ENCODE data around the gene WHRN. TPM values are rescaled to one million over a fixed set of nuclear protein-coding genes. Genes with fewer than 3 reads are reported as not detected.

Gene WHRN
- polyA plus RNA-seq, 1 donor from 2014 or later, result 2.5 TPM

- Histone ChIP-seq H3K9me2 (ENCODE audit: insufficient read depth, low read length) (no peaks in the 10 kb centered on the region), H2AFZ (ENCODE audit: low read depth, low read length) (no peak overlapping the region), H4K20me1 (ENCODE audit: insufficient read depth) (no peaks in the 10 kb centered on the region), H3K27me3 (ENCODE audit: insufficient read depth, low read depth, low read length) (no peaks in the 10 kb centered on the region), H3K9me3 (ENCODE audit: low read length) (no peaks in the 10 kb centered on the region), H3K9ac (ENCODE audit: low read length) (no peak overlapping the region), H3K79me2 (replicated peaks; ENCODE audit: insufficient read depth, low read length) (no peaks in the 10 kb centered on the region), H3K27ac (ENCODE audit: low read length) (no peak overlapping the region), H3K36me3 (ENCODE audit: insufficient read depth, low read length) (no peaks in the 10 kb centered on the region), H3F3A (ENCODE audit: insufficient read depth, low read length, poor library complexity, severe bottlenecking) (no peaks in the 10 kb centered on the region), H3K4me2 (ENCODE audit: low read length) (no peak overlapping the region), H3K4me3 (ENCODE audit: low read length) (no peak overlapping the region)
- no peak for TF ChIP-seq RAD21 (conservative IDR thresholded peaks at IDR 0.05)
- TF ChIP-seq SMC3 (conservative IDR thresholded peaks at IDR 0.05; ENCODE audit: poor library complexity), result no peak
- no peak for TF ChIP-seq REST (IDR thresholded peaks at IDR 0.05; ENCODE audit: borderline replicate concordance)
- no peak for TF ChIP-seq EP300 (conservative IDR thresholded peaks at IDR 0.05; ENCODE audit: poor library complexity, severe bottlenecking)
- TF ChIP-seq TAF1 (IDR thresholded peaks at IDR 0.05; ENCODE audit: low read depth), result no peak
- TF ChIP-seq POLR2AphosphoS5 (IDR thresholded peaks at IDR 0.05), result no peak
- TF ChIP-seq MXI1 (conservative IDR thresholded peaks at IDR 0.05; ENCODE audit: poor library complexity, severe bottlenecking), result no peak
- TF ChIP-seq EZH2 (IDR thresholded peaks at IDR 0.05; ENCODE audit: borderline replicate concordance, insufficient read depth, low read length, poor library complexity, severe bottlenecking), result no peak
Measured at GRCh38 chr9:114364134-114365041, 140.9 kb downstream of the WHRN start.

GRCh38 chr9:114363424-114363823 is 141.8 kb downstream of the WHRN start:
- no peaks in the 10 kb centered on the region for H3K27me3 ChIP-seq (ENCODE audit: insufficient read depth, low read depth, low read length)
- H3K9me3 ChIP-seq (ENCODE audit: low read length), result no peaks in the 10 kb centered on the region
- H3K27ac ChIP-seq (ENCODE audit: low read length), result no peak overlapping the region
- H4K20me1 ChIP-seq (ENCODE audit: insufficient read depth), result no peaks in the 10 kb centered on the region
- no peak overlapping the region for H3K9ac ChIP-seq (ENCODE audit: low read length)
- no peaks in the 10 kb centered on the region for H3K79me2 ChIP-seq (replicated peaks; ENCODE audit: insufficient read depth, low read length)
- H3K9me2 ChIP-seq (ENCODE audit: insufficient read depth, low read length), result no peaks in the 10 kb centered on the region
- H2AFZ ChIP-seq (ENCODE audit: low read depth, low read length), result no peak overlapping the region
- no peak overlapping the region for H3K4me2 ChIP-seq (ENCODE audit: low read length)
- no peaks in the 10 kb centered on the region for H3F3A ChIP-seq (ENCODE audit: insufficient read depth, low read length, poor library complexity, severe bottlenecking)
- H3K4me3 ChIP-seq (ENCODE audit: low read length), result no peak overlapping the region
- TF ChIP-seq CTCF (IDR thresholded peaks at IDR 0.05; ENCODE audit: poor library complexity, severe bottlenecking) (no peak), SMC3 (conservative IDR thresholded peaks at IDR 0.05; ENCODE audit: poor library complexity) (no peak), MXI1 (conservative IDR thresholded peaks at IDR 0.05; ENCODE audit: poor library complexity, severe bottlenecking) (no peak), TAF1 (IDR thresholded peaks at IDR 0.05; ENCODE audit: low read depth) (no peak), REST (IDR thresholded peaks at IDR 0.05; ENCODE audit: borderline replicate concordance) (no peak), POLR2AphosphoS5 (IDR thresholded peaks at IDR 0.05) (no peak), EZH2 (IDR thresholded peaks at IDR 0.05; ENCODE audit: borderline replicate concordance, insufficient read depth, low read length, poor library complexity, severe bottlenecking) (no peak), EP300 (conservative IDR thresholded peaks at IDR 0.05; ENCODE audit: poor library complexity, severe bottlenecking) (no peak), RAD21 (conservative IDR thresholded peaks at IDR 0.05) (no peak)
- no peaks in the 10 kb centered on the region for H3K36me3 ChIP-seq (ENCODE audit: insufficient read depth, low read length)

Data from neural cell (in vitro differentiated cells).